ENCODE data around the gene MRPL20. TPM values are rescaled to one million over a fixed set of nuclear protein-coding genes. Genes with fewer than 3 reads are reported as not detected.
"Not testable (repeated sequence)": the region's sequence is repeated elsewhere in the genome, so short reads cannot be mapped to it uniquely, and the experiment has no call there.

MRPL20 gene
- total RNA-seq, 1 experiment from 2014 or later = 243 TPM

DNA sequence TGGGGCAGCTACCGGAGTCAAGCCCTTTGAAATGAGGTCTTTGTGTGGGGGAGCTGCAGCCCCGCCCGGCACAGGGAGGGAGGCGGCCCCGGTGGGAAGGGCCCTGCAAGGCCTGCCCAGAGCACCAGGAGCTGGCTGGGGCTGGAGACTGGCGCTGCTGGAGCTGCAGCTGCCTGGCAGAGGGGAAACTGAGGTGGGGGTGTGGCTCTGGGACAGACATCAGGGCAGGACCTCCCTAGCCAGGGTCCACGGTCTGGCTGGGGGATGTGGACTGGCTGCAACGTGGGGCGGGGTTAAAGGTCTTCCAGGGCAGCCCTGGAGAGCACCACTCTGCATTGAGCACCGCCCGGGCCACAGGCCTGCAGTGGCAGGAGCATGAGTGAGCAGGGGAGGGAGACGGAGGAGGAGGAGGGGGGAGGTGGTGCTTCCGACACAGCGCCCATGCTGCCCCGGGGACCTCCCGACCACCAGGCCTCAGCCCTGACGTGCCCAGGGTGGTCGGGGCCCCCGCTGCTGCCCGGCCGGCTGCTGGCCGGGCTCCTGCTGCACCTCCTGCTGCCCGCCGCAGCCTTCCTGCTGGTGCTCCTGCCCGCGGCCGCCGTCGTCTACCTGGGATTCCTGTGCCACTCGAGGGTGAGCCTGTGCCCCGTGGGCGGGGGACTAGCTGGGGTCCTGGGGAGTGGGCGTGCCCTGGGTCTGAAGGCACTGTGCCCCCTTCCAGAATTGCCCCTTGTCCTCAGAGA lies 18.8 kb upstream of the MRPL20 start:
- DNase-seq (ENCODE audit: low spot score) = no peak

- no peak for DNase-seq (ENCODE audit: low spot score)
These were observed 18.3 kb upstream of the MRPL20 start for GRCh38 chr1:1425426-1425752.

DNA sequence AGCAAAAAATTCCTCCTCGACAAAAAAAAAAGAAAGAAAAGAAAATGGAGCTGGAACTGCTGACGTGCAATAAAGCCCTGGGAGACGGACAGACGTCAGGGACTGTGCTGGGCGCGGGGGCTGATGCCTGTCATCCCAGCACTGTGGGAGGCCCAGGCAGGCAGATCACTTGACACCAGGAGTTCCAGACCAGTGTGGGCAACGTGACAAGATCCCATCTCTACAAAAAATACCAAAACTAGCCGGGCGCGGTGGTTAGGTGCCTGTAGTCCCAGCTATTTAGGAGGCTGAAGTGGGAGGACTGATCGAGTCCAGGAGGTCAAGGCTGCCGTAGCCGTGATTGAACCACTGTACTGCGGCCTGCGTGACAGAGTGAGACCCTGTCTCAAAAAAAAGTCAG lies 17.6 kb upstream of the MRPL20 start:
- no peak for DNase-seq (ENCODE audit: low spot score)

DNA sequence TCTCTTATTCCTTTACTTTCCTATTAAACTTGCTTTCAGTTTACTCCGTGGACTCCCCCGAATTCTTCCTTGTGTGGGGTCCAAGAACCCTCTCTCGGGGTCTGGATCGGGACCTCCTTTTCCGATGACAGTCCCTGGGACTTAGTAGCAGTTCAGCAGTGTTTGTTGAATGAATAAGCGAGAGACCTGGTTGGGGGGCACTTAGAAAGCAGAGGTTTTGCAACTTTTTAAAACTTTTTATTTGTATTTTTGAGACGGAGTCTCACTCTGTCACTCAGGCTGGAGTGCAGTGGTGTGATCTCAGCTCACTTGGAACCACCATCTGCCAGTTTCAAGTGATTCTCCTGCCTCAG lies 16.1 kb upstream of the MRPL20 start:
- DNase-seq (ENCODE audit: low spot score) = no peak

GRCh38 chr1:1422465-1423244 lies 15.6 kb upstream of the MRPL20 start:
- DNase-seq (ENCODE audit: low spot score) = no peak

- DNase-seq (ENCODE audit: low spot score) = no peak
These were observed 14.9 kb upstream of the MRPL20 start for GRCh38 chr1:1421907-1422464.

GRCh38 chr1:1421147-1421906 lies 14.2 kb upstream of the MRPL20 start, which contains the start of gene ANKRD65:
ANKRD65 (minus strand) TSS chr1:1421276; CDS start chr1:1421005, 271 bp downstream.
- no peak for DNase-seq (ENCODE audit: low spot score)

DNA sequence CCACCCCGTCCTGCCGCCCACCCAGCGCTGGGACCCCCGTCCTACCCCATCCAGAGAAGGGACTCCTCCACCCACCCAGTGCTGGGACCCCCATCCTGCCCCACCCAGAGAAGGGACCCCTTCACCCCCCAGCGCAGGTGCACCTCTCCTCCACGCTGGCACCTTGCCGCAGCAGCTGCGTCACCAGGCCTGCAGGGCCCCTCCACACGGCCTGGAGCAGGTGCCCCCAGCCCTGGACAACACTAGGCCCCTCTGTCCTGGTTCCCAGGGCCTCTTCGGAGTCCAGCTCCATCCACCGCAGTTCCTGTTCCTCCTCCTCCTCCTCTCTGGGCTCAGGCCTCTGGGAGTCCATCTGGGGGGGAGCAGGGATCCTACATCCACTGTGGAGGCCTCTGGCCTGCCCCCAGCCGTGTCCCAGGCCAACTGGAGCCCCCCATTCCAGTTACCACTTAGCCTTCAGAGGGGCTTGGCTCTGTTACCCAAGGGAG lies 13.6 kb upstream of the MRPL20 start:
- no peak for DNase-seq (ENCODE audit: low spot score)

GRCh38 chr1:1419813-1420653 lies 12.9 kb upstream of the MRPL20 start:
- no peak for DNase-seq (ENCODE audit: low spot score)

DNA sequence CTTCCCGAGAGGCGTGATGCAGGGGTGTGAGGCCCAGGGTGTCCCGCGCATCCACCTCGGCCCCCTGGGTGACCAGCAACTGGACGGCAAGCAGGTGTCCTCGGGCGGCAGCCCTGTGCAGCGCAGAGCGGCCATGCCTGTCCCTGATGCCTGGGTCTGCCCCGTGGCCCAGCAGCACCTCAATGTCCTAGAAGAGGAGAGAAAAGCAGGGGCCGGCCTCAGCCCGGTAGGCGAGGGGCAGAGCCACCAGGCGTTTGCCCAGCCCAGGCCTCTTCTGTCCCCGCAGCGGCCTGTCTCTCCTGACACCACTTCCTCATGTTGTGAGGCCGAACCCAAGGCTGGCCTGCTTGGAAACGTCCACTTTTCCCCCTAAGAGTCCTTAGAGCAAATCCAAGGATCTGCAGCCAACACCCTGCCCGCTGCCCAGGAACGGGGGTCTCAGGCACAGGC lies 12.3 kb upstream of the MRPL20 start:
- no peak for DNase-seq (ENCODE audit: low spot score)

GRCh38 chr1:1418464-1419362 lies 11.6 kb upstream of the MRPL20 start:
- no peak for DNase-seq (ENCODE audit: low spot score)

DNA sequence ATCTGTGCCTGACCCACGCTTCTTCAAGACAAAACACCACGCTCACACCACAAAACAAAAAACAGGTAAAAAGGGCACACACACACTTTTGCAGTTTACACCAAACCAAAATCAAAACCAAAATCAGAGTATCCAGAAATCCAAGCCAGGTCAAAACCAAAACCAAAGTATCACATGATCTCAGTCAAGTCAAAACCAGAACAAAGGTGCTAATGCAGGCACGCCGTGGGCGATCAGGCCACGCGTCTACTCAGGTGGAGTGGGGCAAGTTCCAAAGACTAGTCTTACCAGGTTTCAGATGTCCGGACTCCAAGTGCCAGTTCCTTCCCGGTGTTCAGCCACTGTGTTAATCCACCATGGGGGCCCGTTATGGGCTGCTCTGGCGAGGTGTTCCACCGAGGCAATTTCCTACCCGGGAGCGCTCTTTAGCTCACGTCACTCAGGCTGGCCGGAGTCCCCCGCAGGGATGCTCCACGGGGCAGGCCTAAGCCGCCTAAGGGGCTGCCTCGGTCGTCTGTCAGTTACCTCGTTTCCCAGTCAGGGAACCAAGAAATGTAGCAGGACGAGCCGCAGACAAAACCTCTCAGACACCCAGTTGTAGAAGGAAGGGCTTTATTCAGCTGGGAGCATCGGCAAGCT lies 10.9 kb upstream of the MRPL20 start:
- DNase-seq (ENCODE audit: low spot score) = not testable (repeated sequence)

DNA sequence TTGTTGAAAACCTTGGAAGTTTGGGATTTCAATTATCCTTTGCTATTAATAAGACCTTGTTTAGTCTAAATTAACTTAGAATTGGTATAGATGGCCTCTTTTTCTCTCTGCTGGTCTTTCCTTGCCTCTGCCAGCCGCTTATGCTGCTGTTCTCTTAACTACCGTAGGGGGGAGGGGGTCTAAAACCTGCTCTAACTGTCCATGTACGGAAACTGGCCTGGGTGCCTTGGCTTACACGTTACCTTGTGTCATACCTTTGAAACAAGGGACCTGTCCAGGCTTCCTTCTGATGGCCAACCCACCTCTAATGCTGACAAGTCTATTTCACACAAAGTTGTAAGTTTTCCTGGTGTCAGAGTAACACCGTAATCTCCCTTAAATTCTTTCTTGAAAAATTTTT lies 10.3 kb upstream of the MRPL20 start:
- not testable (repeated sequence) for DNase-seq (ENCODE audit: low spot score)

GRCh38 chr1:1415751-1416150 lies 8.7 kb upstream of the MRPL20 start:
- DNase-seq (ENCODE audit: low spot score) = no peak

- DNase-seq (ENCODE audit: low spot score) = not testable (repeated sequence)
These were observed 5.3 kb upstream of the MRPL20 start for GRCh38 chr1:1412311-1412902.

- DNase-seq (ENCODE audit: low spot score) = no peak
These were observed 4.5 kb upstream of the MRPL20 start for GRCh38 chr1:1411626-1412025.

- DNase-seq (ENCODE audit: low spot score) = not testable (repeated sequence)
These were observed 3.1 kb upstream of the MRPL20 start for GRCh38 chr1:1410238-1410637.

- DNase-seq (ENCODE audit: low spot score) = no peak
These were observed 684 bp upstream of the MRPL20 start for GRCh38 chr1:1407636-1408318.
